Effector CD8-positive, alpha-beta T cell (primary cell): ENCODE data around the gene CENPS.
A peak's percentile ranks its signal among the peaks of the same experiment; 100 is the strongest.
"Not testable (repeated sequence)": the region's sequence is repeated elsewhere in the genome, so short reads cannot be mapped to it uniquely, and the experiment has no call there.

ENCODE experiments used
- DNase-seq: peaks from one replicate; lab custom pipeline; 2025; lab: John Stamatoyannopoulos, UW

Gene CENPS

DNA sequence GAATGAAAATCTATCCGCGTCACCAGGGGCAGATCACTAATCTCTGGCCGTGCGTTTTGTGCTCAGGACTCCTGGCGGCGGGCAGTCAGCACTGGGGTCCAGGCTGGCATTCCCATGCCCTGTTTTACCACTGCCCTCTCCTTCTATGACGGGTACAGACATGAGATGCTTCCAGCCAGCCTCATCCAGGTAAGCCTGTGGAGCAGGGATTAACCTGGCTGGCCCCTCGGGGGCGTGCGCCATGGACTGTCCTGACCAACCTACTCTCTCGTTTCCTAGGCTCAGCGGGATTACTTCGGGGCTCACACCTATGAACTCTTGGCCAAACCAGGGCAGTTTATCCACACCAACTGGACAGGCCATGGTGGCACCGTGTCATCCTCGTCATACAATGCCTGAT, 10.9 kb upstream of the CENPS start:
- DNase-seq = no peak

GRCh38 chr1:10421637-10422036, 8.6 kb upstream of the CENPS start:
- no peak for DNase-seq

GRCh38 chr1:10424034-10424433, 6.2 kb upstream of the CENPS start:
- no peak for DNase-seq

- DNase-seq = no peak
Observed at GRCh38 chr1:10424651-10425050, 5.6 kb upstream of the CENPS start.

GRCh38 chr1:10425826-10426534, 4.3 kb upstream of the CENPS start:
- not testable (repeated sequence) for DNase-seq

GRCh38 chr1:10426535-10426848, 3.7 kb upstream of the CENPS start:
- not testable (repeated sequence) for DNase-seq

DNA sequence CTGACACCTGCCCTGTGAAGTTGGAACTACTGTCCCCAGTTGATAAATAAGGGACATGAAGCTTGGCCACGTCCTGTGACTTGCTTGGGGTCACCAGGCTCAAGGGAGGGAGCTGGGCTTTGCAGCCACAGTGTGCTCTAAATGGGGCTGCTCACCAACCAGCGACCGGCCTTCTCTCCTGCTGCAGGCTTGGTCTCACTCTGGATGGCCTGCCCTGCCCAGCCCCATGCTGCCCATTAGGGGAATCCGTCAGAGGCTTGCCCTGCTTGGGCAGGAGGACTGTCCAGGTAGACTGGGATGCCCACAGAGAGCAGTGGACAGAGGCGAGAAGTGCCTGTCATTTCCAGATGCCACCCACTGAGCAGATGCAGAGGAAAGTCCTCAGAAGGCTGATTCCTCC, 1.2 kb upstream of the CENPS start:
- no peak for DNase-seq

- no peak for DNase-seq
Observed at GRCh38 chr1:10429868-10430215, 391 bp upstream of the CENPS start.

DNA sequence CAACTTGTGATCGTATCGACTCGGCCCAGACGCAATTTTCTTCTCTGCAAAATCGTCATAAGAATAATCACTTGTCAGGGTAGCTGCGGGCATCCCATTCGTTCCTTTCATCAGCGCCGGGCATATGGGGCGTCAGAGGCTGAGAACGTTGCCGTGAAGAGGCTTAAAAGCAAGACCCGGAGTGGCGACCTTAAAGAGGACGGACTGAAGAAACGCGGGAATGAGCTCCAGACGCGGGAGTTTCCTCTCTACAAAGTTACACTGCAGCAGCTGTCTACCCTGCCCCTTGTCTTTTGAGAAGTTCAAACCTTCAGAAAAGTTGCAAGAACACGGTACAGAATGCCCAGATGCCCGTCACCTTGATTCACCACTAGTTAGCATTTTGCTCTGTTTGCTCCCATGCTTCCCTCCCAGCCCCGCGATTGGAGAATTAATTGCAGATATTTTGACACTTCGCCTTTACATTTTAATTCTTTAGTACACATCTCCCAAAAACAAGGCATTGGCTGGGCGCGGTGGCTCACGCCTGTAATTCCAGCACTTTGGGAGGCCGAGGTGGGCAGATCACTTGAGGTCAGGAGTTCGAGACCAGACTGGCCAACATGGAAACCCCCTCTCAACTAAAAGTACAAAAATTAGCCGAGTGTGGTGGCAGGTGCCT, 967 bp downstream of the CENPS start:
- peak; percentile 25 for DNase-seq

DNA sequence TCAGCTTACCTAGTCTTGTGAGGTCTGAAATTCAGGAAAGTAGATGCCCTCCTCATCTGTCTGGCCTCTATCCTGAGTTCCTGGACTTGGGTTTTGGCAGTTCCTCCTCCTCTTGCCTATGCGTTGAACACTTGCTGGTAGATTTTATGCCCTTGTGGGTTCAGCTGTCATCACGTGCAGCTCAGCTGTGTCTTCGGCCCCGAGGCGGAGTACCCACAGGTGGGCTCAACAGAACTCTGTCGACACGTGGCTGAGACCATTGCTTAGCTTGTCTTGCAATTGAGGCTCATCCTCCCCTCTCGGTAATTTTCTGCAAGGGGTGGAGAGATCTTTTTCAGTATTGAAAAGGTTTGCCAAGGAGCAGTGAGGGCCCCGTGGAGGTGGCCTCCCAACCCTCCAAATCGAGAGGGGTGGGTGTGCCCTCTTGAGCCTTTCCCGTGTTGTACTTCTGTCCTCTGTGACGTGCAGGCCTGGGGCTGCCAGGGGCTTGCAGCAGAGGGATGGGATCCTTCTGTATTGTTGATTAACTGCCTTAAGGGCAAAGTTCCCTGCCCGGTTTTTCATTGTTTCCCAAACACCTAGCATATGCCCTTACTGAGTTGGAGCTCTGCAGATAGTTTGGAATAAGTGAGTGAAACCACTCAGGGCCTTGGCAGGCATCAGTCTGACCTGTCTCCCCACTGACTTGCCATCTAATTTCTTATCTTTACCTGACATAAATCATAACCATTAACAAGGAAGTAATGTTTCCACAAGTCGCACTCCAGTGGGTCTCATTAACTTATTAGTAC, 2.9 kb downstream of the CENPS start:
- DNase-seq = no peak

DNA sequence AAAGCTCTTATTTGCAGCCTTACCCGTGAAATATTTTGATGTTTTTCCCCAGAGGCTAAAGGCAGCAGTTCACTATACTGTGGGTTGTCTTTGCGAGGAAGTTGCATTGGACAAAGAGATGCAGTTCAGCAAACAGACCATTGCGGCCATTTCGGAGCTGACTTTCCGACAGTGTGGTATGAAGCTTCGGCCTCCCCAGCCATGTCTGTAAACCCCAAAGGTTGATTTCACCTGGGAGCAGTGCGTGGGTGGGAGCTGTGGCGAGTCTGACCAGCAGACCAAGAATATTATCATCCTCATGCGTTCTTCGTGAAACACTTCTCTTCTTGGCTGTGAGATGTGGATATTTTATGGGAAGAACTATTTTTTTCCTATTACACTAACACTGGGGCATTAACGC, 3.6 kb downstream of the CENPS start:
- DNase-seq = no peak

DNA sequence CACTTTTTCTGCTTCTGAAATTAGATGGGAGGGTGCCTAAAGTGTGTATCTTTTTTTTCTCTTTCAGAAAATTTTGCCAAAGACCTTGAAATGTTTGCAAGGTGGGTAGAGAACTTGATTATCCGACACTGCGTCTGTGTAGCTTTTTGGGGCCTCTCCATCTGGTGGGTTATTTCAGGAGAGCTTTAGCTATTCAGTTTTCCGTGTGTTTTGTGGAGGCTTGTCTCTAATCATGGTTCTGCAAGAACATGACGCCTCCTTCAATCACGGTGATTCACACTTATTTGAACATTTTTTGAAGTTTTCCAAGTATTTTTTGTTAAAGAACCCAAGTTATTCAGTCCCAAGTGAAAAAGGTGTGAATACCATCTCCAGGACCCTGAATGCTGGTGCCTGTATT, 4.4 kb downstream of the CENPS start:
- DNase-seq = no peak

GRCh38 chr1:10437052-10437451, 6.8 kb downstream of the CENPS start:
- DNase-seq = no peak

DNA sequence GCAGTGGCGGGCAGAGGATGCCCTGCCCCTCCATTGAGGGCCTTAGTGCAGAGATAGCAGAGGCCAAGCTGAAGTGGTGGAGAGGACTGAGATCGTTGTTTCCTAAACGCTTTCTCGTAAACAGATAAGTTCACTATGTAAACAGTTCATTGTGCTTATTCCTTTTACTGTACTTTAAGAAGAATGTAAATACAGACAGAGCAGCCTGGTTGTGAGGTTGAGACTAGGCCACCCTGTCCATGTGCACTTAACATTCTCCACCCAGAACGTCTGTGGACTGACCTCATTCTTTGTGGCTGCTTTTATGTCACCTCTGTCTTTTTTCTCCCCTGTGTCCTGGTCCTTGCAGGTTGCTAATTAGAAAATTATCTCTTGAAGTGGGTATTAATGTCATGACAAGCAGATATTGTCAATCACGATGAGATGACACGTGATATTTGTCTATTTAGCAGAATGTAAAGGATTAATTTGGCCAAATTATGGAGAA, 8.5 kb downstream of the CENPS start:
- no peak for DNase-seq

- no peak for DNase-seq
Observed at GRCh38 chr1:10440305-10440704, 10.1 kb downstream of the CENPS start.

- no peak for DNase-seq
Observed at GRCh38 chr1:10440794-10441193, 10.6 kb downstream of the CENPS start.

GRCh38 chr1:10444248-10444647, 14.0 kb downstream of the CENPS start:
- DNase-seq = no peak

DNA sequence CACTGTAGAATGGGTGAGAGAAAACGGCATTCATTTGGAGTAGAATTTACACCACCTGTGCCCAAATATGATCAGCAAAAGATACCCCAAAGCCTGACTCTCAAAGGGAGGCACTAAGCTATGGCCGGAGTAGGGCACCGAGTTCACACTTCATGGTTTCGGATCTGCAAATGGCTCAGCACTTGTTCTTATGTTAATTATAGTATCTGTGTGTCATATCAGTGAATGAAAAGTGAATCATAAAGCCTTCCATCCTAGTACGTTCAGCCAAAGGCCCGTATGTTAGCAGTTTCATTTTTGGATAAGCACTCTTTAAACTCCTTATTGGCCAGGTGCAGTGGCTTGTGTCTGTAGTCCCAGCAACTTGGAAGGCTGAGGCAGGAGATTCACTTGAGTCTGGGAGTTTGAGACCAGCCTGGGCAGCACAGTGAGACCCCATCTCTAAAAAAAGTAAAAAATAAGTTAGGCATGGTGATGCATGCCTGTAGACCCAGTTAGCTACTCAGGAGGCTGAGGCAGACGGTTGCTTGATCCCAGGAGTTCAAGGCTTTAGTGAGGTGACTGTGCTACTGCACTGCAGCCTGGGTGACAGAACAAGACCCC, 14.7 kb downstream of the CENPS start:
- DNase-seq = no peak

DNA sequence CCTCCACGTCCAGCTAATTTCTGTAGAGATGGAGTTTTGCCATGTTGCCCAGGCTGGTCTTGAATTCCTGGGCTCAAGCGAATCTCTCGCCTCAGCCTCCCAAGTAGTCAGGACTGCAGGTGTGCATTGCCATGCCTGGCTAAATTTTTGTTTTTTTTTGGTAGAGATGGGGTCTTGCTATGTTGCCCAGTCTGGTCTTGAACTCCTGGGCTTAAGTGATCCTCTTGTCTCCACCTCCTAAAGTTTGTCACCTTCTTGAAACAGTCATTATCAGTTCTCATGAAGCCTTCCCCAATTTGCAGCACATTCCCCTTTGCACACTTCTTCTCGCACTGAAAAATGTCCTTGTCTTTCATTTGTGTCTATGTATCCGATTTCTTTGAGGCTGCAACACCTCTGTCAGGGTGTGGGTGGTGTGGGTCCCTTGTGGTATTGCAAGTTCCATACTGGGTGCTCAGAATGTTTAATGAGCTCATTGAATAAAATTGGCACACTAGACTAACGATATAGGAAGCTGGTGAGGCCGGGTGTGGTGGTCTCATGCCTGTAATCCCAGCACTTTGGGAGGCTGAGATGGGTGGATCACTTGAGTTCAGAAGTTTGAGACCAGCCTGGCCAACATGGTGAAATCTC, 16.7 kb downstream of the CENPS start:
- DNase-seq = no peak

GRCh38 chr1:10449751-10450150, 19.5 kb downstream of the CENPS start, which contains the start of gene CORT:
CORT (plus strand) TSS chr1:10450031; CDS start chr1:10450224, 193 bp downstream.
- DNase-seq = no peak

- DNase-seq = no peak
Observed at GRCh38 chr1:10450156-10450814, 20.1 kb downstream of the CENPS start.

DNA sequence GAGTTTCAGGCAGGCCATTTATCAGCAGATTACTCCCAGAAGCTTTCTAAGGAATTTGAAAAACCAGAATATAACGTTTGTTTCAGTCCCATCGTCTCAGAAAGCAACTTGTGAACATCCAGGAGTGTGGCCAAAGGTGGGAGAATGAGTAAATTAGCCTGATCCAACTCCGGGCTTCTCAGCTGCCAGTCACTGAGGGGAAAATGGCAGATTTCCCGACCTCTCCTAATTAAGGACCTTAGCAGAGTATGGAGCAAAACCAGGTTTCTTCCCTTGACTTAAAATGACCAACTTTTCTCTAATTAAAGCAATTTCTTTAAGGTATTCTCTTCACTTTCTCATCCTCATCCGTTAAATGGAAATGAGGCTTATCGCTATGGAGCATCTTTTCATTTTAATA, 20.6 kb downstream of the CENPS start:
- no peak for DNase-seq
